ENCODE results near the gene IFIH1. TPM values are rescaled to one million over a fixed set of nuclear protein-coding genes. Genes with fewer than 3 reads are reported as not detected.

The IFIH1 gene
- polyA plus RNA-seq, 1 of the 3 experiments (the other 2 are of a cell fraction): 1.0 TPM

- TF ChIP-seq, protein P1, sequence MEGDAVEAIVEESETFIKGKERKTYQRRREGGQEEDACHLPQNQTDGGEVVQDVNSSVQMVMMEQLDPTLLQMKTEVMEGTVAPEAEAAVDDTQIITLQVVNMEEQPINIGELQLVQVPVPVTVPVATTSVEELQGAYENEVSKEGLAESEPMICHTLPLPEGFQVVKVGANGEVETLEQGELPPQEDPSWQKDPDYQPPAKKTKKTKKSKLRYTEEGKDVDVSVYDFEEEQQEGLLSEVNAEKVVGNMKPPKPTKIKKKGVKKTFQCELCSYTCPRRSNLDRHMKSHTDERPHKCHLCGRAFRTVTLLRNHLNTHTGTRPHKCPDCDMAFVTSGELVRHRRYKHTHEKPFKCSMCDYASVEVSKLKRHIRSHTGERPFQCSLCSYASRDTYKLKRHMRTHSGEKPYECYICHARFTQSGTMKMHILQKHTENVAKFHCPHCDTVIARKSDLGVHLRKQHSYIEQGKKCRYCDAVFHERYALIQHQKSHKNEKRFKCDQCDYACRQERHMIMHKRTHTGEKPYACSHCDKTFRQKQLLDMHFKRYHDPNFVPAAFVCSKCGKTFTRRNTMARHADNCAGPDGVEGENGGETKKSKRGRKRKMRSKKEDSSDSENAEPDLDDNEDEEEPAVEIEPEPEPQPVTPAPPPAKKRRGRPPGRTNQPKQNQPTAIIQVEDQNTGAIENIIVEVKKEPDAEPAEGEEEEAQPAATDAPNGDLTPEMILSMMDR (IDR thresholded peaks at IDR 0.05): no peak
Observed at GRCh38 chr2:162300266-162300665, 18.2 kb downstream of the IFIH1 start (continued).

DNA sequence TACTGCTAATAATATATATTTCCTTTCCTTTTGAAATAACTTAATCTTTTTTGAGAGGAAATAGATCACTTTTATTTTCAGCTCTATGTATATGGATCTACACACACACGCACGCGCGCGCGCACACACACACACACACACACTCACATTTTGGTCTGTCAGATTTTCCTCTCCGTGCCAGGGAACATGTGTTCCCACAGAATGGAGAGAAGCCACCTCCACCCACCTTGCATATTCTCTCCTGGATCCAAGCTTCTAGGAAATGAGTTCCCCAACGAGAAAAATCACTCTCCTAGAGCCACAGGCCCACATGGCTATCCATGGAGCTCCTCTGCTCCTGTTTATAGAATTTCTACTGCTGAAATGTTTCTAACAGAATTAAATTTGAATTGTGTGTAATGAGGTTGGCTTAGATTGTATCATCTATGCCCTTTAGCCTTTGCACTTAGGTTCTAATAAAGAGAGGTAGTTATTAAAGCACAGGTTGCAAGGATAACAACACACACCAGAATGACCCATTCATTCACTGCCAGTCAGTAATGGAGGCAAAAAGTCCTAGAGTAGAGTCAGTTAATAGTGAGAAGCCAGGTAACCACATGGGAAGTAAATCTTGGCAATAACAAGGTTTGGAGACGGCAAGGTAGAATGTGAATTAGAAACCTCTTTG is 19.7 kb downstream of the IFIH1 start:
- H3K4me3 ChIP-seq (ENCODE audit: low read depth in 2 of 2, low read length in 1 of 2): no peak overlapping the region
- ChIA-PET CTCF (interaction anchor here (0.6 to 9.4 kb wide), 33 partner anchors 7 to 712 kb away, joined by 3 to 104 read pairs (median 4); partner anchors contain the start of gene IFIH1), POLR2A (no interaction called here)
- peaks cover 1% of the 10 kb centered on the region for H3F3A ChIP-seq (replicated peaks; ENCODE audit: insufficient read depth)
- no peak overlapping the region for H3K27ac ChIP-seq (ENCODE audit: low read depth in 2 of 2, low read length in 1 of 2)
- H3K9me3 ChIP-seq: no peaks in the 10 kb centered on the region
- no peaks in the 10 kb centered on the region for H4K20me1 ChIP-seq (ENCODE audit: insufficient read depth)
- no peak overlapping the region for H2AFZ ChIP-seq (ENCODE audit: low read depth)
- no peaks in the 10 kb centered on the region for H3K9me2 ChIP-seq
- DNase-seq: no peak
- TF ChIP-seq USF1 (IDR thresholded peaks at IDR 0.05; ENCODE audit: borderline replicate concordance, low read depth) (no peak), SIN3A (IDR thresholded peaks at IDR 0.05; ENCODE audit: borderline replicate concordance, low read depth, low read length) (no peak), USF2 (IDR thresholded peaks at IDR 0.05; ENCODE audit: borderline replicate concordance, low read depth, low read length) (no peak), CHD2 (IDR thresholded peaks at IDR 0.05; ENCODE audit: low read length, partially characterized antibody) (no peak), FOXJ3 (CRISPR knock-in tag; IDR thresholded peaks at IDR 0.05) (no peak), TAF1 (IDR thresholded peaks at IDR 0.05; ENCODE audit: borderline replicate concordance, low read depth, low read length) (no peak), NRF1 (IDR thresholded peaks at IDR 0.05; ENCODE audit: low read depth, low read length) (no peak), GATA2 (CRISPR knock-in tag; IDR thresholded peaks at IDR 0.05) (no peak)
- H3K9ac ChIP-seq: no peak overlapping the region
- H3K36me3 ChIP-seq (replicated peaks in 1 of 2; ENCODE audit: control insufficient read depth in 1 of 2, insufficient read depth in 2 of 2, low read length in 1 of 2): no peaks in the 10 kb centered on the region
- H3K79me2 ChIP-seq (ENCODE audit: insufficient read depth): no peaks in the 10 kb centered on the region
- peaks cover 0 to 1% of the 10 kb centered on the region in 2 experiments; a peak in 2 of 4 replicates for H3K4me1 ChIP-seq (ENCODE audit: control insufficient read depth in 1 of 2, insufficient read depth in 2 of 2, low read depth in 1 of 2, low read length in 1 of 2)
- H3K4me2 ChIP-seq: no peak overlapping the region
- H3K27me3 ChIP-seq (ENCODE audit: insufficient read depth): no peaks in the 10 kb centered on the region
- 88% methylated on average over 9 of the region's 9 CpGs for WGBS (ENCODE audit: low lambda C conversion rate)

Data from SK-N-SH (cell line).